Measurements from ENCODE around the gene CCDC73.
A peak's percentile ranks its signal among the peaks of the same experiment; 100 is the strongest.

- peak; percentile 79 for TF ChIP-seq CTCF (IDR thresholded peaks at IDR 0.05; ENCODE audit: insufficient read depth, low read length)
- TF ChIP-seq SPI1 (IDR thresholded peaks at IDR 0.05; ENCODE audit: borderline replicate concordance, low read depth) = peak; percentile 42; the same call in 1 of the 2 replicates
Observed at GRCh38 chr11:32809313-32809712, 14.9 kb upstream of the CCDC73 start.
